GM19324 (cell line): ENCODE data around the gene PPP1R1A.

Experiments
- ATAC-seq: cut with Tn5 transposase; IDR thresholded peaks from one replicate; pipeline ENCODE4 v1.9.1; 2021; ENCODE audit warnings: mild to moderate bottlenecking, moderate library complexity; ENCODE audit not compliant: unreplicated experiment, low FRiP score

The PPP1R1A gene

DNA sequence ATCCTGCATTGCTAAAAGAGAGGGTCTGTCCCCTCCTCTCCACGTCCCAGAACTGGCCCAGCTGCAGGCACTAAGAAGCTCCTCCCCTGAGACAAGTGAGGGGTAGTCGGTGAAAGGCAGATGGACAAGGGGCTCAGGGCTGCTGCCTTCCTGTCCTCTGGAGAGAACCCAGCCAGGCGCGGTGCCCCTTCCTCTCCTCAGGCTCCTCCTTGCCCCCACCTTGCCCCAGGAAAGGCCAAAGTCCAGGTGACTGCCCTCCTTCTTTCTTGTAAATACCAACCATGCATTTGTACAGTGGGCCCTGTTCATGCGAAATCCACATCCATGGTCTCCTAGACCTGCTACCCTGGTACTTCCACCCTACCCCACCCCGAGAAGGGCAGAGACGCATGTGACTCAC lies 9.7 kb downstream of the PPP1R1A start:
- no peak for ATAC-seq

DNA sequence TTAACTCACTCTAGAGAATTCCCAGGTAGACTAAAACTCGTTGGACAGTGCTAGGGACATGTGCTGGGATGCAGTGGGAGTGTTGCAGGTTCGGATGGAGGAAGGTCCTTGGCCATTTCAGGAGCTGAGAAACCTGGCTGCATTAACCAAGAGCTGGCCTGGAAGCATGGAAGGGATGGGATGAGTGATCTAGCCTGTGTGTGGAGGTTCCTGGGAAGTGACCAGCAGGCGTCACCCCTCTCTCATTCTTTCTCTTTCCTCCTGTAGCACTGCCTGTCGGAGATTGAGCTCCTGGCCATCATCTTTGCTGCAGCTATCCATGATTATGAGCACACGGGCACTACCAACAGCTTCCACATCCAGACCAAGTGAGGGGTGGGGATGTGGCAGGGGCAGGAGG lies 15.6 kb downstream of the PPP1R1A start:
- no peak for ATAC-seq

DNA sequence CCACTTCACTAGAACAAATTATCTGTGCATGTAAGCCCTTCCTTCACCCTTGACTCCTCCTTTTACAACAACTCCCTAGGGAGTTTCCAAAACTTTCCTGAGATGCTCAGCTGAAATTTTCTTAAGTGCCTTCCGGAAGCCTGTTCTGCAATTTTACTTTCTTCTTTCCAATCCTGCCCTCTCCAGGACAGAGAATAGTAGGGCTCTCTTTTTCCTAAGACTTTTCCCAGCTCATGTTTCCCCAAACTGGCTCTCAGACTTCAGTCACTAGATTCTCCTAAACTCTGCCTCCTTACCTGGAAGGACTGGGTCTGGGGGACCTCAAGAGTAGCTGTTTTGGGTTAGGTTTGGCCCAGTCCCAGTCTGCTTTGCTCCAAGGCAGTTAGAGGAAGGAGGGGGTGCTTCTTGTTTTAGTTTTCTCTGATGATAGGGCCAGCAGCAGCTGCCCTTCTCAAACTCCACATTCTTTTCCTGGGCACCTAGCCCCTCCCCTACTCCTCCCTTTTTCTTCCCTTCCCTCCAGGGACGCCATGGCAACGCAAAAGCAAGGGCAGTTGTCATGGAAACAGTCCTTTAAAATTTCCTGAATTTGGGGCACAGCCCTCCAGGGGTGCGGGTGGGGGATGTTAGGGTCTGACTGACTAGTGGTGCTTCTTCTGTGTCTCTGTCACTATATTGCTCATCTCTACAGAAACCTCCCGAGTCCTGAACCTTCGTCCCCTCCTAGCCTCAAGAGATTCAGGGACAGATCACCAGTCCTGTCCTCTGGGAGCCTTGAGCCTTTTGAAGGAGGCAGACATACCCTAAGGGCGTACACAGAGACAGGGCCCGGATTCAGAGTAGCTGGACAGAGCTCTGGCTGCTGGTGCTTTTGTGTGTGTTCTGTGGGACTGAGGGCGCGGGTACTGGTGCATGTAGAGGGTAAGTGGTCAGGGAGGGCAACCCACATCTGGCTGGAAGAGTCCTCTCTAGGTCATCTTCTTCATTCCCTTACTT lies 17.0 kb downstream of the PPP1R1A start:
- ATAC-seq = no peak

DNA sequence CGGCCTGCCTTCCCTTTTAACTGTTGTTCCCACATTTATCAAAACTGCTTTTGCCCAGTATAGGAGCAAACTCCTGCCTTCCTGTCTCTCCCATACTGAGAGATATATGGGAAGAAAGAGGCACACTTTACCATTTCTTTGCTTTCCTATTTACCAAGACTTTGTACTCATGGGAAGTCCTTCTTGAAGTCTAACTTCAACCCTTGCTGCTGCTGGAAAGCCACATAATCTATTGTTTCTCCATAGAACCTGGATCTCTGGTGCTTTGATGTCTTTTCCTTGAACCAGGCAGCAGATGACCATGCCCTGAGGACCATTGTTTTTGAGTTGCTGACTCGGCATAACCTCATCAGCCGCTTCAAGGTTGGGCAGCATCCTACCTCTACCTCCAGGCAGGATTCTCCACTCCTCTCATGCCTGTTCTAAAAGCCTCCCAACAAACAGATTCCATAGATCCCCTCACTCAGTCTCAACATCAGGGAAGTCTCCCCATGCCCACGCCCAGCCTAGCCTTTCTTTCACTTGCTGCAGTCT lies 18.4 kb downstream of the PPP1R1A start:
- no peak for ATAC-seq

DNA sequence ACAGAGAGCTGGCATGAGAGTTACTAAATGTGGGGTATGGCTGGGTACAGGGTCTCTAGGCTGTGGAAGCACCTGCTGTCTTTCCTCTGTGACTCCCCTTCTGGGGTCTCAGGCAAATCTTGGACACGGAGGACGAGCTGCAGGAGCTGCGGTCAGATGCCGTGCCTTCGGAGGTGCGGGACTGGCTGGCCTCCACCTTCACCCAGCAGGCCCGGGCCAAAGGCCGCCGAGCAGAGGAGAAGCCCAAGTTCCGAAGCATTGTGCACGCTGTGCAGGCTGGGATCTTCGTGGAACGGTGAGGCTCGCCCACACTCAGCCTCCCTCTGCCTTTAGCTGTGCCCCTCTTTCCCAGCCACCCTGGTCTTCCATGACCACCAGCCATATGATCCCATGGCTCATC lies 19.4 kb downstream of the PPP1R1A start:
- ATAC-seq = no peak

DNA sequence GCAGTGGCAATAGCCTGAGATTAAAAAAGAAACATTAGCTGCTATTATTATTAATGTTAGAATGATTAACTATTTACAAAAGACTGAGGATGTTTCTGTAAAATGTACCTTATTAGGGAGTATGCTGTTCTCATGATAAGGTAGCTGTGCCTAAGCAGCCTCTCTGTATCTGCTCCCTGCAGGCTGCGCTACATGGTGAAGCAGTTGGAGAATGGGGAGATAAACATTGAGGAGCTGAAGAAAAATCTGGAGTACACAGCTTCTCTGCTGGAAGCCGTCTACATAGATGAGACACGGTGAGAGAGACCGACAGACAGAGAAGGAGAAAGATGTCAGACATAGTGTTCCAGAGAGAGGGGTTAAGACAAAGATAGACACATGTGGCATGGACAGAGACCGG lies 21.7 kb downstream of the PPP1R1A start:
- no peak for ATAC-seq

DNA sequence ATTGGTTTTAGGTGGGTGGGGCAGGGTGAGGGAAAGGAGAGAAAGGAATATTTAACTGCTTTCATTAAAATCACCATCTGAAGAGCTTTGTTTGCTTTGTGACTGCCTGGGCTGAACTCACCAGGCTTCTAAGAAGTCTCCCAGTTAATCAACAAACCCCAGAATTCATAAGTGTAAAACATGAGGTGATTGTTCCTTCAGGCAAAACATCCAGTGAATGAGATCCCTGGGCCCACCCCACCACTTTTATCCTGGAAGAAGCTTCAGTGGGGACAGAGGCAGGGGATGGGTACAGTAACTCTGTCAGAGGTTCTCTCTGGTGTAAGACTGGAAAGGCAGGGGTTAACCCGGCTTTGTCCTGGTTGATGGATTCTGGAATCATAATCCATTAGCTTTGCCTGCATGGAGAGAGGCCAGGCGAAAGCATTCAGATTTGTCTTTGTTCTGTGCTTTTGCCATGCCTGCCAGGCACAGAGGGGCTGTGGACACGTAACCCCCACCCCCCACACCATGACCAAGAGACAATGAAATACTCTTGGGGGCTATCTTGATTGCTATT lies 22.4 kb downstream of the PPP1R1A start:
- no peak for ATAC-seq

DNA sequence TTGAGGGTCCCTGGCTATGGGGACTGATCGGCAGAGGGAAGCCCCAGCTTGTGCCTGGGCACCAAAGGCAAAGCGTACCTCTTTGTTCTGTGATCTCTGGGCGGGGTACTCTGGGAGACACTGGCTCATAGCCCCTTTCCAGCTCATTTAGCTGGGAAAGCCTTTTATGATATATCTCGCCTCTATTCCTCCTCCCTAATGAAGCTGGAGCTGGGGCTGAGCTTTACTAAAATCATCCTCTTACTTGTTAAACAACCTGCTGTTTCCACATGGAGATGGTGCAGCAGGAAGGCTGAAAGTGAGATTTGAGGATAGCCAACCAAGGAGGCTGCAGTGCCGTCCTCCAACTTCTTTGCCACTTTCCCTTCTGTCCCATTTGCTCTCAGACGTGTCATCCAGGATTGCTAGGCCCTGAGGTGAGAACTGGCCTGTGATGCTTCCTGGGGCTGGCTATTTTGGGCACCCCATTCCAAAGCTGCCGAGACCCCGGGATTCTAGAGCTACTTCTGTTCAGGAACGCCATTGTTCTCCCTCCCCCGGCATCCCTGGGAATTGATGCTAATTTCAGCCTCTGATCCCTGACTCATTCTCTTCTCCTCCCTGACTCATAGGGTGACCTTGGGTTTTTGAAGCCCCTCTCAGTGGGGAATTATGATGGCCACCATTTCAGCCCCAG lies 23.0 kb downstream of the PPP1R1A start:
- no peak for ATAC-seq

DNA sequence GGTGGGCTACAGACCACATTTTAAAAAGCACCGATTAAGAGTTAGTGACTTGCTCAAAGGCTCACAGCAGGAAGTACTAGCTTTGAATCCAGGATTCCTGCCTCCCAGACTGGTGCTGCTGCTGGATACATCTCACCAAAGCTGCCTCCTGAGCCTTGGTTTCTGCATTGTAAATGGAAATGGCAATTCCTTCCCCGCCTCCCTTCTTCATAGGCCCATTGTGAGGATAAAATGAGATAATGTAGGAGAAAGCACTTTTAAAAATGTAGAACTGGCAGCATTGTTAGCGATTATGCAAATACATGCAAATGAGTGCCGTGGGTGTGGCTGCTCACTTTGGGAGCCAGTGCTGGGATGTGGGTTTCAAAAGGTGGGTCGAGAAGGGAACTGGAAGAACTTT lies 23.7 kb downstream of the PPP1R1A start:
- ATAC-seq = no peak

DNA sequence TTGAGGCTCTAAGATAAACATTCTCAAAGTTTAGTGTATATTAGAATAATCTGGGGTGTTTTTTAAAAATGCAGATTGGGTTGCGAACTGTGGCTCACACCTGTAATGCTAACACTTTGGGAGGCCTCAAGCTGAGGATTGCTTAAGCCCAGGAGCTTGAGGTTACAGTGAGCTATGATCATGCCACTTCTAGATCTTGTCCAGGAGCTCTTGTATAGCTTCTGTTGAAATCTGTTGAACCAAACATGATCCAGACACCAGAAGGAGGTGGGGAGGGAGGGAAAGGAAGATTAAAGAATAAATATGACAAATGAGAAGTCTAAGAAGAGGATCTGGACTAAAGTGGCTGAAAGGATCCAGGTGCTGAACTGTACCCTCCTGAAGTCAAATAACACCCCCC lies 24.7 kb downstream of the PPP1R1A start:
- ATAC-seq = no peak

DNA sequence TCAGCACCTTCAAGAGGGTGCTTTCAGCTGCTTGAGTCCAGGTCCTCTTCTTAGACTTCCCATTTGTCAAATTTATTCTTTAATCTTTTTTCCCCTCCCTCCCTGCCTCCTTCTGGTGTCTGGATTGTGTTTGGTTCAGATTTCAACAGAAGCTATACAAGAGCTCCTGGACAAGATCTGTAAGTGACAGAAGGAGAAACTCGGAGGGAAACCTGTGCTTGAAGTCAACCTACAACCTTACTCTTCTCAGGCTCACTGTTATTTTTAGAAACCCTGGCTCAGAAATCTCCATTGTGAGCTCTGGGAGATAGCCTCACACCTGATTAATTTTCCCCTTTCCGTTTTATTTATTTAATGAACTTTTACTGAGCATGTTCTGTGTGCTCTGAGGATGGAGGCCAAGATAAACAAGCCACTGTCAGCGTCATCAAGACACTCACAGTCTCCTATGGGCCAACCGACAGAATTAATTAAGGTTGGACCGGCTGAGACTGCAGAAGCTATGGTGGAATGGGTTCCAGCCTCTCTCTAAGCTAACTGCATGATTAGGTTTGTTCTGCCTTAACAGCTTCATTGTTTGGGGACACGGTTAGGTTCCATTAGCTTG lies 25.6 kb downstream of the PPP1R1A start:
- ATAC-seq = no peak

DNA sequence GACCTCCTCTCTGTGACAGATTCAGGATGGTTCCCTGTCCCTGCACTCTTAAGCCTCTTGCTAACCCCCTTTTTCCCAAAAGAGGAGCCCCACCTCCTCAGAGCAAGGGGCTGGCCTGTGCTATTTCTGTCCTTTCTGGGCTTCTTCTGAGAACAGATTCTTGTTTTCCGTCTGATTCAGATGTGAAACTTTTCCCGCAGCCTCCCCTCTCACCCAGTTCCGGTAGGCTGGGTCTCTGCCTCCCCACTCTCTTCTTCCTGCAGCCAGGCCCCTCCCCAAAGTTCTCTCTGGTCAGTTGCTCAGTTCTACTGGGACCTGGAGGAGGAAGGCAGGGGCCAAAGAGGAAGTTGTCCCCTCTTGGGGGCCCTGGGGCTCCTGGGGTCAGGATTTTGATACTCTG lies 27.3 kb downstream of the PPP1R1A start:
- no peak for ATAC-seq

DNA sequence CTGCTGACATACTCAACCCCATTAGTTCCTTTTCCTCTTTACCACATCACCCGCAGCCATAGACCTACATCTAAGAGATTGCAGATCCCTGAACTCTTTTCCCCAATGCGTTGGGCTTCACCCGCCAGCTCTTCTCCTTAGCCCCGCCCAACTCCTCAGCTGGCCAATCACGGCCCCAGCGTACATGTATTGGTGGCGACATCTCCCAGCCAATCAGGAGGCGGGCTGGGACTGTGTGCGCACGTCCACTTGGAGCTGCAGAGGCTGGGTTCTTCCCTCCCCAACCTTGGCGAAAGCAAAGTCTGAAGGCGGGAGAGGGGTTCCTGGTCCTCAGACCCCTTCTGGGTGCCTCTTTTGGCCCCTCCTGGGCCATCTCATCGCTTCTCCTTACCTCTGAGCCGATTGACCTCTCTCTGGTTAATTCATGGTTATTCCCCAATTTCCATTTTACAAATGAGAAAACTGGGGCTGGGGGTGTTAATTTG lies 28.0 kb downstream of the PPP1R1A start:
- ATAC-seq = peak; percentile 97

DNA sequence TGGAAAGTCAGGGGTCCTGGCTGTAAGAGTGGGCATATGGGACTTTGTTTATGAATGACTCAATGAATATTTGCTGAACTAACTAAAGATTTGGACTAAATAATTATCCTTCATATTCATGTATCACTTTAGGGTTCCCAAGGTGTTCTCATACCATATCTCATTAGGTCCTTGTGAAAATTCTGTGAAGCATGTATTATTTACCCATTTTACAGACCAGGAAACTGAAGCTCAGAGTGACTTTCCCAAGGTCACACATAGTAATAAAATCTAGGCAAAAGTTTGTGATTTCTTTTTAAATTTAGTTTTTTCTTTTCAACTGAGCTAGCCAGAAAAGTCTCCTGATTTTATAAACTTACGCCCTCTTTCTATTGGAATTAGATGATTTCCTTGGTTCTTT lies 29.7 kb downstream of the PPP1R1A start:
- no peak for ATAC-seq

DNA sequence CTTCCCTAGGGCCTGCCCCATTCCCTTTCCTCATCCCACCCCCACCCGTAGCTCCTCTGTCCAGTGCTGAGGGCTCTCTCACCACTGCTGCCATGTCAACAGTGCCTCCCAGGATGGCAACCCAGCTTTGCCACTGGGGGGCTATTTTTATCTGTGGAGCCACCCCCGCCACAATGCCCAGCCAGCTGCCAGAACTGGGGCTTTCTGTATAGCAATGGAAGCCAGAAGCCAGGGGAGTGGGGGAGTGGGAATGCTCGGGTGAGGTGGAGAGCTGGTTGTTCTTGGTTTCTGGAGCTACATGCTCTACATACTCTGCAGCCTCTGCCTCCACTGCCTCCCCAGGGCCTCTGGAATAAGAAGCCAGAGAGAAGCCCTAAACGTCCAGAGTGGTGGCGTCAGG lies 30.1 kb downstream of the PPP1R1A start:
- no peak for ATAC-seq

DNA sequence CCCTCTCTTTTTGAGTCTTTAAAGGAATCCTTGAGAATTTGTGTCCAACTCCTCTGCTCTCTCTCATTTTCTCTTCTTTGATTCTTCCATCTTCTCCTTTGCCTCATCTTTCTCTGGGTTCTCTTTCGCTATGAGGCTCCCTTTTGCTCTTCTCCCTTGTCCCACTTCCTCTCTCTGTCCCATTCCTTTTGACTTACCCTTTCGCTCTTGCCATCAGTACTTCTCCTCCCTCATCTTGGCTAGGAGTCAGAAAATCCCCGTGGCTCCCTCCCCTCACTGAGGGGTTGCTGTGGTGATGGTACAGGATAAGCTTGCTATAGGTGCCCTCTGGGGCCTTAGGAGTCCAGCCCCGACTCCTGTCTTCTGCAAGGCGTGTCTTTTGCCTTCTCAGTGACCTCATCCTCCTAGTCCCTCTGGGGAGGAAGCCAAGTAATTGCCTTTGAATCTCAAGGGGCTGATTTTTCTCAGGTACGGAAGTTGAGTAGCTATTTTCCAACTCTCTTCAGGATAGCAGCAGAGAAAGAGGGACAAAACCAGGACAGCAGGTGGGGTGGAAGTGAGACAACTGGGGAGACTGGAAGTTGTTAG lies 32.7 kb downstream of the PPP1R1A start:
- no peak for ATAC-seq

DNA sequence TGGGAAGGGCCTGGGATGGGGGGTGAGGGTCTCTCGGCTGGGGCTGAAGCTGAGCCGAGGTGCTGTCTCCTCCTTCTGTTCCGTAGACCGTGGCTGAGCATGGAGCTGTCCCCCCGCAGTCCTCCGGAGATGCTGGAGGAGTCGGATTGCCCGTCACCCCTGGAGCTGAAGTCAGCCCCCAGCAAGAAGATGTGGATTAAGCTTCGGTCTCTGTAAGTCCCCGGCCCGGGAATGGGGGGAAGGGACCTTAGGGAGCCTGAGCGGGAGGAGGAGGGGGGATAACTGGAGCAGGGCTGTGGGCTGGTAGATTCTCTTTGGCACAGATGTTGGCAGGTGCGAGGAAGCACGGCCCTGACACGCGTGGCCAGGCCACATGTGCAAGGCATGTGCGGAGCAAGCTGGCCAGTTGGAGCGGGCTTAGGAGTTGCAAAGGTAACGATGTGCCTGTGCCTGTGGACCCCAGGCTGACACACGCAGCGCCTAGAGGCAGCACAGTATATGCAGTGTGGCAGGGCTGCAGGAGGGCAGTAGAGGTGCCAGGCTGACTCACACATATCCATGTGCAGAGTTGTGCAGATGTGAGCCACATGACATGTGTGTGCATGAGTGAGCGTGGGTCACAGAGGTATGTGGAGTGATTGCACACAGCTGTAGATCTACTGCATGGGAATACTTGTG lies 38.5 kb downstream of the PPP1R1A start:
- ATAC-seq = no peak

DNA sequence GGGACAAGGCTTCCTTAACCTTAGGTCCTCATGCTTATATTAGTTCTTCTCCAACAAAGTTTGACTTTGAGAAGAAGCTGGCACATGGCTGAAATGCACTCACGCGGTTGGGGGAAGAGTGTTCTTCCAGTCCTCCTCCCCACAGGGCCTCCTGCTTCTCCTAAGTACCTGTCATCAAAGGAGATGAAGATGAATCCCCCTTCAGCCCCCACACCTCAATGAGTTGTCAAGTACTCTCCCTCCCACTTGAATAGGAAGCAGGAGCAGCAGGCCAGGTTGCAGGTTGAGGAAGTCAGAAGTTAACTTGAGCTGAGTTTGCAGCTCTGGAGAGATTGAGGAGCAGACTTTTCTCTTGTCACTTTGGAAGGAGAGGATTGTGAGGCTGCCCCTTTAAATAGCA lies 41.9 kb downstream of the PPP1R1A start:
- no peak for ATAC-seq

DNA sequence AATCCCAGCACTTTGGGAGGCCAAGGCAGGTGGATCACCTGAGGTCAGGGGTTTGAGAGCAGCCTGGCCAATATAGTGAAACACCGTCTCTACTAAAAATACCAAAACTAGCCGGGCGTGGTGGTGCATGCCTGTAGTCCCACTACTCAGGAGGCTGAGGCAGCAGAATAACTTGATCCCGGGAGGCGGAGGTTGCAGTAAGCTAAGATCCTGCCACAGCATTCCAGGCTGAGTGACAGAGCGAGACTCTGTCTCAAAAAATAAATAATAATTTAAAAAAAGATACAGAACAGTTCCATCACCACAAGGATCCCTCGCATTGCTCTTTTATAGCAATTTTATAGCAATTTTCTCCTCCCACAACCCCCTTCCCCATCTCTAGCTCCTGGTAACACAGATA lies 43.7 kb downstream of the PPP1R1A start:
- no peak for ATAC-seq

DNA sequence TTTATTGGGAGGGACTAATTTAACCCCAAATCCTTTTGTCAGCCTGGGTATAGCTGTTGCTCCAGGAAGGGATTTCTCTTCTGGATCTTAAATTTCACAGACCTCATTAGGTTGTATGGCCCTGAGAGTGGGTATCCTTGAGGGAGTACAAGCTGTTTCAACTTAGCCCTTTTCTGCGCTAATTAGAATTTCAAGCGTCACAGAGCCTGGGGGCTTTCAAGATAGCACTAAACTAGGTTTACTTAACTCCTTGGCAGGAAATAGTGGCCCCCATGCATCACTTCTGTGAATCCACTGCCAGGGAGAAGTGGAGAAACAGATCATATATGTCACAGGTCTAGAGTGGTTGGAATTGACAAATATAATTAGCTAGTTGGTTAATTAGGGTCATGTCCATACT lies 44.9 kb downstream of the PPP1R1A start:
- ATAC-seq = no peak
